Neuron (in vitro differentiated cells): ENCODE data around the gene BEND6.

Source experiments
- H2AFZ ChIP-seq: one replicate; pipeline ENCODE4 v1.6.1; 2013; ENCODE audit warnings: low read depth, mild to moderate bottlenecking, inconsistent platforms, low read length, moderate library complexity
- H3K27me3 ChIP-seq: one replicate; pipeline ENCODE4 v1.6.1; 2013; ENCODE audit warnings: low read length; ENCODE audit not compliant: insufficient read depth
- H3K36me3 ChIP-seq: one replicate; pipeline ENCODE4 v1.6.1; 2013; ENCODE audit warnings: low read length; ENCODE audit not compliant: insufficient read depth
- H3K4me1 ChIP-seq: one replicate; pipeline ENCODE4 v1.6.1; 2013; ENCODE audit warnings: low read length; ENCODE audit not compliant: insufficient read depth
- H3K4me3 ChIP-seq: 2 replicates; pipeline ENCODE4 v1.5.1; 2013; ENCODE audit warnings: mild to moderate bottlenecking, low read length, moderate library complexity
- H3K9me3 ChIP-seq: one replicate; pipeline ENCODE4 v1.6.1; 2013; ENCODE audit warnings: low read length

The BEND6 gene

DNA sequence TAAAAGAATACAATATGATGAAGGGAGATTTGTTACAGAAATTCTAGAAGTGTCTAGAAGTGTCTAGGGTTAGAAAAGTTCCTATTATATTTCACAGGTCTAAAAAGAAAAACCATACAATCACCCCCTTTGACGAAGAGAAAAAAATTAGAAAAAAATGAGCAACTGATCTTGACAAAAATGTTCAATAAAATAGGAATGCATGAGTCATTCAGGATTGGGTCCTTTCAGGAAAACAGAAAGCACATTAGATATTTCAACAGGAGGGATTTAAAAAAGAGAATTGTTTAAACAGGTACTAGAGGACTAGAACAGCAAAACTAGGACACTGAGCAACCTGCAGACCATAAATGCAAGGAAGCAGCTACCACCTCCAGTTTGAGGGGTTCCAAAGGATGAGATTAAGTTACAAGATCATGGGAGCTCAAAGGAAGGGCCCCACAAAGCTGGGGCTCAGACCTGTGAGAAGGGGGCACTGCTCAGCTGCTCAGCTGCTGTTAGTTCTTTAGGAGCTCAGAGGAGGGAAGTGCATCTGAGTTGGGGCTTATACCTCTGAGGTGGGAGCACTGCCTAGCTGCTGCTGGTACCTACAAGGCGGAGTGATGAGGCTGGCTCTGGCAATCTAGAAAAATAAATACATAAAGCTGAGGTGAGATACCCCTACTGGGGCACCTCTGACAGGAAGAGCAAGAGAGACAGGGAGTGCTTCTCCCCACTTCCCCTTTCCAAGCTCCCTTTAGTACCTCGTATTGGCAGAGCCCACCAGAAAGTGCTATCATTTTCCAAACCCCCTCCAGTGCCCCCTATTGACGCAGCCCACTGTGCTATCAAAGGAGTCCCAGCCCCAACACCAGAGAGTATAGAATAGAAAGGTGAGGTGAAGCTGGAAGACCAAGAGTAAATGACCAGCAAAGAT lies 27.1 kb upstream of the BEND6 start:
- H3K36me3 ChIP-seq: no peaks in the 10 kb centered on the region
- no peak overlapping the region for H2AFZ ChIP-seq
- H3K27me3 ChIP-seq: no peaks in the 10 kb centered on the region
- H3K4me3 ChIP-seq: no peak overlapping the region
- H3K4me1 ChIP-seq: no peaks in the 10 kb centered on the region
- no peaks in the 10 kb centered on the region for H3K9me3 ChIP-seq

GRCh38 chr6:56930846-56931245 lies 24.1 kb upstream of the BEND6 start:
- Histone ChIP-seq H3K9me3 (no peaks in the 10 kb centered on the region), H3K27me3 (no peaks in the 10 kb centered on the region), H3K4me3 (no peak overlapping the region), H2AFZ (no peak overlapping the region), H3K4me1 (peaks cover 10% of the 10 kb centered on the region), H3K36me3 (no peaks in the 10 kb centered on the region)

GRCh38 chr6:56932910-56933477 lies 21.9 kb upstream of the BEND6 start:
- no peaks in the 10 kb centered on the region for H3K9me3 ChIP-seq
- H3K27me3 ChIP-seq: no peaks in the 10 kb centered on the region
- H2AFZ ChIP-seq: no peak overlapping the region
- no peaks in the 10 kb centered on the region for H3K36me3 ChIP-seq
- H3K4me1 ChIP-seq: peaks cover 10% of the 10 kb centered on the region
- H3K4me3 ChIP-seq: no peak overlapping the region

- no peaks in the 10 kb centered on the region for H3K9me3 ChIP-seq
- peaks cover 10% of the 10 kb centered on the region for H3K4me1 ChIP-seq
- H3K4me3 ChIP-seq: no peak overlapping the region
- no peak overlapping the region for H2AFZ ChIP-seq
- no peaks in the 10 kb centered on the region for H3K36me3 ChIP-seq
- no peaks in the 10 kb centered on the region for H3K27me3 ChIP-seq
Measured at GRCh38 chr6:56933650-56934049, 21.3 kb upstream of the BEND6 start.

DNA sequence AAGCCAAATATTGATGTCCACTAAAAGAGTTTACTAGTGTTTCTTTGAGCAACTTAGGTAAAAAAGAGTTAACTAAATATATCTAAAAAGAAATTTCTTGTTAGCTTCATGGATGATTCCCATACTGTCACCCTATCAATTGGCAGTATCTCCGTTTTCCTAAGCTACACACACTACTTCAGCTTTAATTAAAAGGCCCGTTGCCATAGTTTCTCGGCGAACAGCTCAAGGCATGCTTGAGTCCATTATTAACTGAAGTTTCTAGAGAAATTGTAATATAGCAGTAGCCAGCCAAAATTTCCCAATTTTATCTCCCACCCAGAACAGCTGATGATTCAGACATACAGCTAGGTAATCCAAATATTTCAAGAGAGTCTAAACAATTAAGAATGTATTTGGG lies 20.0 kb upstream of the BEND6 start:
- no peaks in the 10 kb centered on the region for H3K9me3 ChIP-seq
- peak overlapping the region; percentile 25 for H3K4me3 ChIP-seq
- H3K27me3 ChIP-seq: no peaks in the 10 kb centered on the region
- no peaks in the 10 kb centered on the region for H3K36me3 ChIP-seq
- peaks cover 10% of the 10 kb centered on the region for H3K4me1 ChIP-seq
- no peak overlapping the region for H2AFZ ChIP-seq

DNA sequence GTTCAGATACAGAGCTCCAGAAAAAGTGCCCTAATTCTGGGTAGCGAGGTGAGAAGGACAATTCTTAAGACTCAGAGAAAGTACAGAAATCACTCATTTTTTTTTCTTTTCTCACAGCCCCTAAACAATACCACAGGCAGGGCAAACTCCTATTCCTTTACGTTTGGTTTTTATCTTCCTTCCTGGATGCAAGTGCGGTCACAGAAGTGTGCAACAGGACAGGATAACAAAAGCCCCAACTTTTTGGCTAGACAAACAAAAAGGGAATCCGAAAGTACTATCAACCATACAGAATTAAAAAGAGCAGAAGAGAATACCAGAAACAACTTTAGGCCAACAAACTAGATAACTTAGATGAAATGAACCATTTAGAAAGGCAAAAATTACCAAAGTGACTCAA lies 18.4 kb upstream of the BEND6 start:
- peaks cover 10% of the 10 kb centered on the region for H3K4me1 ChIP-seq
- peak overlapping the region; percentile 22 for H2AFZ ChIP-seq
- peaks cover 1% of the 10 kb centered on the region for H3K9me3 ChIP-seq
- H3K36me3 ChIP-seq: no peaks in the 10 kb centered on the region
- H3K4me3 ChIP-seq: no peak overlapping the region
- no peaks in the 10 kb centered on the region for H3K27me3 ChIP-seq

GRCh38 chr6:56938649-56939191 lies 16.2 kb upstream of the BEND6 start:
- Histone ChIP-seq H3K4me3 (no peak overlapping the region), H3K27me3 (no peaks in the 10 kb centered on the region), H2AFZ (no peak overlapping the region), H3K9me3 (peaks cover 4% of the 10 kb centered on the region), H3K4me1 (peaks cover 10% of the 10 kb centered on the region), H3K36me3 (no peaks in the 10 kb centered on the region)

DNA sequence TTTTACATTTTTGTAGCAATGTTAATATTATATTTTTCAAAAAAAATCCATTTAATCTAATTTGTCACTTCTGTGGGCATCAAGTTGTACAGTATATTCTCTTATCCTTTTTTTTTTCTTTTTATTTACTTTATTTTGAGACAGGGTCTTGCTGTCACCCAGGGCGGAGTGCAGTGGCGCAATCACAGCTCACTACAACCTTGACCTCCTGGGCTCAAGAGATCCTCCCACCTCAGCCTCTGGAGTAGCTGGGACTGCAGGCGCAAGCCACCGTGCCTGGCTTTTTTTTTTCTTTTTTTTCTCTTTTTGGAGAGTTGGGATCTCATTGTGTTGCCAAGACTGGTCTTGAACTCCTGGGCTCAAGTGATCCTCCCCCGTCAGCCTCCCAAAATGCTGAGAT lies 14.4 kb upstream of the BEND6 start:
- H3K36me3 ChIP-seq: no peaks in the 10 kb centered on the region
- no peak overlapping the region for H3K4me3 ChIP-seq
- no peak overlapping the region for H2AFZ ChIP-seq
- peaks cover 4% of the 10 kb centered on the region for H3K9me3 ChIP-seq
- no peaks in the 10 kb centered on the region for H3K4me1 ChIP-seq
- no peaks in the 10 kb centered on the region for H3K27me3 ChIP-seq

- H2AFZ ChIP-seq: no peak overlapping the region
- no peaks in the 10 kb centered on the region for H3K36me3 ChIP-seq
- H3K27me3 ChIP-seq: no peaks in the 10 kb centered on the region
- H3K9me3 ChIP-seq: peaks cover 4% of the 10 kb centered on the region
- no peak overlapping the region for H3K4me3 ChIP-seq
- H3K4me1 ChIP-seq: no peaks in the 10 kb centered on the region
Measured at GRCh38 chr6:56940977-56941376, 13.9 kb upstream of the BEND6 start.

- Histone ChIP-seq H3K4me3 (no peak overlapping the region), H2AFZ (no peak overlapping the region), H3K27me3 (no peaks in the 10 kb centered on the region), H3K36me3 (no peaks in the 10 kb centered on the region), H3K4me1 (no peaks in the 10 kb centered on the region), H3K9me3 (peaks cover 4% of the 10 kb centered on the region)
Measured at GRCh38 chr6:56944661-56945060, 10.2 kb upstream of the BEND6 start.

- H3K27me3 ChIP-seq: no peaks in the 10 kb centered on the region
- no peak overlapping the region for H3K4me3 ChIP-seq
- H3K9me3 ChIP-seq: peaks cover 4% of the 10 kb centered on the region
- no peak overlapping the region for H2AFZ ChIP-seq
- no peaks in the 10 kb centered on the region for H3K36me3 ChIP-seq
- no peaks in the 10 kb centered on the region for H3K4me1 ChIP-seq
Measured at GRCh38 chr6:56946368-56946767, 8.5 kb upstream of the BEND6 start.

DNA sequence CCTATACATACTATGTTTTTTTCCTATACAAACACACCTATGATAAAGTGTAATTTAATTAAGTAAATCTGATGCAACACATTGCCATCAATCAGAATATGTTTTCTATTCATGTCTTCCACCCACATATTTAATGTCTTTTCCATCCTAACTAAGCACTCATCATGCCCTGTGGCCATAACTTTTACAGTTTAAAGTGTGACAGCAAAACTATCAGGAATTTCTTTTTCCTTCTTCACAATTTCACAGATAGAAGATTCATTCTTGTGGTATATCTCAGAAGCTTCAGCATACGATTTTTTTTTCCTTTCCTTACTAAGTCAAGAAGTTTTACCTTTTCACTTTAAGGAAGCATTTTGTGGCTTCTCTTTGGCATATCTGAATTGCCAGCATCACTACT lies 7.0 kb upstream of the BEND6 start:
- Histone ChIP-seq H3K9me3 (no peaks in the 10 kb centered on the region), H3K27me3 (peaks cover 4% of the 10 kb centered on the region), H3K36me3 (no peaks in the 10 kb centered on the region), H3K4me3 (no peak overlapping the region), H3K4me1 (no peaks in the 10 kb centered on the region), H2AFZ (no peak overlapping the region)

- H2AFZ ChIP-seq: no peak overlapping the region
- no peaks in the 10 kb centered on the region for H3K36me3 ChIP-seq
- no peak overlapping the region for H3K4me3 ChIP-seq
- no peaks in the 10 kb centered on the region for H3K9me3 ChIP-seq
- H3K4me1 ChIP-seq: peaks cover 5% of the 10 kb centered on the region
- peaks cover 16% of the 10 kb centered on the region for H3K27me3 ChIP-seq
Measured at GRCh38 chr6:56949265-56949664, 5.6 kb upstream of the BEND6 start.
